H1 (cell line): Measurements from ENCODE around the gene PHACTR1. TPM values are rescaled to one million over a fixed set of nuclear protein-coding genes. Genes with fewer than 3 reads are reported as not detected.

Source experiments
- ATF2 ChIP-seq: IDR thresholded peaks from 2 replicates; pipeline ENCODE4 v1.6.1; 2012; ENCODE audit warnings: low read length, inconsistent platforms
- CEBPB ChIP-seq: IDR thresholded peaks from 2 replicates; pipeline ENCODE4 v1.6.1; 2012; ENCODE audit warnings: low read depth, low read length
- CHD1 ChIP-seq: IDR thresholded peaks from 2 replicates; pipeline ENCODE4 v1.6.1; 2012; ENCODE audit warnings: low read depth, low read length, improper control_type of control experiment
- CHD7 ChIP-seq: fragments of 300-600 bp; sonication (generic); IDR thresholded peaks from 2 replicates; pipeline ENCODE4 v1.7.1; 2012; ENCODE audit warnings: low read length, moderate library complexity, mild to moderate bottlenecking, inconsistent platforms; ENCODE audit not compliant: insufficient replicate concordance
- FOSL1 ChIP-seq: IDR thresholded peaks from 2 replicates; pipeline ENCODE4 v1.6.1; 2011; ENCODE audit warnings: mild to moderate bottlenecking, low read depth, low read length, moderate library complexity; ENCODE audit not compliant: insufficient read depth
- GABPA ChIP-seq: IDR thresholded peaks from 2 replicates; pipeline ENCODE4 v1.6.1; 2011; ENCODE audit warnings: mild to moderate bottlenecking, low read length, moderate library complexity, borderline replicate concordance; ENCODE audit not compliant: insufficient read depth
- JUND ChIP-seq: IDR thresholded peaks from 2 replicates; pipeline ENCODE4 v1.6.1; 2011; ENCODE audit warnings: mild to moderate bottlenecking, improper control_type of control experiment, low read length
- MAX ChIP-seq: IDR thresholded peaks from 2 replicates; pipeline ENCODE4 v1.6.1; 2012; ENCODE audit warnings: inconsistent platforms
- POLR2AphosphoS5 ChIP-seq: IDR thresholded peaks from 2 replicates; pipeline ENCODE4 v1.6.1; 2011; ENCODE audit warnings: low read depth, low read length
- TAF1 ChIP-seq: IDR thresholded peaks from 2 replicates; pipeline ENCODE4 v1.6.1; 2011; ENCODE audit warnings: mild to moderate bottlenecking, low read depth, low read length
- YY1 ChIP-seq: IDR thresholded peaks from 2 replicates; pipeline ENCODE4 v1.6.1; 2011; ENCODE audit warnings: low read depth, mild to moderate bottlenecking, low read length
- polyA plus RNA-seq, 7 experiments: library from polyadenylated mRNA; depleted of rRNA in 3 of 7; stranded (reverse) in 5 of 7; unstranded in 2 of 7; fragments of >200 nt in 5 of 7; fragments of 200-250 nt in 2 of 7; gene quantifications; 1 replicate in 5 of 7; 2 replicates in 1 of 7; 4 replicates in 1 of 7; pipeline versions ENCODE4 v1.2.1 to v1.2.3, GENCODE V29; 2011 to 2013; ENCODE audit warnings: missing spikeins in 2 of 7, mixed read lengths in 2 of 7
- total RNA-seq: library from RNA; stranded (reverse); fragmentation: NEBNext Ultra II Directional; extraction: Animal tissue kit (Norgen Biotek cat#: 25700); gene quantifications from 2 replicates; pipeline ENCODE4 v1.2.1, GENCODE V29; 2021

Gene PHACTR1
- total and polyA plus RNA-seq, 2 of the 8 experiments (the other 6 are each of a cell fraction or from before 2014, with no cell fraction given), result 3.9 to 17.1 TPM

GRCh38 chr6:12943549-12943948 is 227.0 kb downstream of the PHACTR1 start (continued):
- no peak for TF ChIP-seq CHD7
- no peak for TF ChIP-seq CEBPB
- TF ChIP-seq JUND, result no peak
- no peak for TF ChIP-seq GABPA
- no peak for TF ChIP-seq YY1
- TF ChIP-seq TAF1, result no peak
- TF ChIP-seq CHD1, result no peak
- no peak for TF ChIP-seq ATF2
- no peak for TF ChIP-seq POLR2AphosphoS5
- no peak for TF ChIP-seq FOSL1
- TF ChIP-seq MAX, result no peak
